HG02973 (cell line): ENCODE data around the gene AQP4.

ENCODE experiments used
- ATAC-seq: cut with Tn5 transposase; IDR thresholded peaks from one replicate; pipeline ENCODE4 v1.9.1; 2021; ENCODE audit warnings: moderate library complexity; ENCODE audit not compliant: unreplicated experiment

Gene AQP4

DNA sequence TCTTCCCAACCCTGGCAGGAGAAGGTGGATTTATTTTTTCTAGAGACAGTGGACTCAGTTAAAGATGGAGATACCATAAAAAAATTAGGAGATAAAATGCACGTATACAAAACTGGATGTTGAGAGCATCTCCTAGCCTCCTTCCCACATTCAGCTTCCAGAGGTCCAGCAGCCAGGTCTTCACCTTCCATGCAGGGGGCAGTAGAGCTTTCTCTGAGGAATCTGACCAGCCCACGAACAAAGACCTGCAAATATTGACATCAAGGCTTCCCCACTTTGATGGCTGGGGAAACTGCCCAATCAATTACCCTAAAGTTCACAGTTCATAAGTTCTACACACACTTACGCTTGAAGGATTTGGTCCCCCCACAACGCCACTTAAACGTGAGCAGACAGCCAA lies 24.5 kb downstream of the AQP4 start:
- no peak for ATAC-seq

DNA sequence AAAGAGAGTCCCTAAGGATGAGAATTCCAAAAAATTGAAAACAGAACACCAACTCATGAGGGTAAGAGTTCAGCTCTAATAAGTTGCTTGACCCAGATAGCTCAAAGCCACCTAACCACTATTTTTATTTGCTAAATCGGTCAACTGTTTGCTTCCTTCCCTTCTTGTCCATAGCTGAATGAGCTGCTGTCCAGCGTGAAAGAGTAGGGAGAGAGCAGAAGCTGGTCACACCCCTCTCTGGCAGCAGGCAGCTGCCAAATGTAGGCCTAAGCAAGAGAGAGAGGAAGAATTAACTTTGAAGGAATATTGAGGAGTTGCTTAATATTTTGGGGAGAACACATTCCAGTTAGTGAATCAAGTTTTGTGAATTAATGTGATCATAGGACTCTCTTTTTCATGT lies 25.9 kb downstream of the AQP4 start:
- ATAC-seq, result no peak

GRCh38 chr18:26832302-26832701 lies 33.2 kb downstream of the AQP4 start:
- no peak for ATAC-seq

DNA sequence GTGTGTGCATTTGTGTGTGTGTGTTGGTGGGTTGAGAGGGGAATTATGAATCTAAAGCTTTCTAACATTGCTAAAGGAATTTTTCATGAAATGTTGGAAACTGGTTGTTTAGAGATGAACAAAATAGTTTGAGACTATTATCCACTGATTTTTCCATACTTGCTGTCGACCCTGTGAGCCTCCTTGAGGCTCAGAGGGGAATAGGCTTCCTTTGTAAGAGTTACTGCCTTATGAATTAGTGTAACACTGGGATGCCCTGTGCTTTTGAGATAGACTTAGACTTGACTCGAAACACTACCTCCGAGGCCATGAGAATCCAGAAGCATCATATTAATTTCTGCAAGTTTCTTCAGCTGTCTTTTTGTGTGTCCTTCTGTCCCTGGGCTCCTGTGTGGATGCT lies 37.9 kb downstream of the AQP4 start:
- no peak for ATAC-seq

GRCh38 chr18:26826656-26827235 lies 38.8 kb downstream of the AQP4 start:
- no peak for ATAC-seq

- no peak for ATAC-seq
These were observed 44.3 kb downstream of the AQP4 start for GRCh38 chr18:26821181-26821580.

DNA sequence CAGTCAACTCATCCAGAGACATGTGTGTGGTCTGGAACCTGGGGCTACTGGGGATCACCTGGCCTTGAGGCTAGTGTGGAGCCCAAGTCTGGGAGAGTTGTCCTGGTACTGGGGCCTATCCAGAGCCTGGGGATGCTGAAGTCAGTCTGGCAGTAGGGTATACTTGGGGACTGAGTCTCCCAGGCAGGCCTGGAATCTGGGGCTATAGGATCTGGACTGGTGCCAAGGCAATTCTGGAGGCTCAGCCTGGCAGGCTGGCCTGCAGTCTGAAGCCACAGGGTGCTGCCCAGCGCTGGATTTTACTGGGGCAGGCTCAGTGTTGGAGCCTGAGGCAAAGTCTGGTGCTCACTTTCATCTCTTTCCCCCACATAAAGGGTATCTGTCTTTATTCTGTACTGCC lies 46.5 kb downstream of the AQP4 start:
- ATAC-seq, result no peak

DNA sequence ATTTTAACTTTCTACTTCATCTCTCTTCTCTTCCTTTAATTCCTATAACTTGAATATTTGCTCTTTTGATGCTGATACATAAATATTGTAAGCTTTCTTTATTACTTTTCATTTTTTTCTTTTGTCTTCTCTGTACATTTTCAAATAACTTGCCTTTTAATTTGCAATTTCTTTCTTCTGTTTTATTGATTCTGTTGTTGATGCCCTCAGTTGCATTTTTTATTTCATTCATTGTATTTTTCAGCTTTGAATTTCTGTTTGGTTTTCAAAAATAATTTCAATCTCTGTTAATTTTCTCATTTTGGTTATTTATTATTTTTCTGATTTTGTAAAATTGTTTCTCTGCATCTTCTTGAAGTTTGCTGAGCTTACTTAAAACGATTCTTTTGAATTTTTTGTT lies 47.0 kb downstream of the AQP4 start:
- no peak for ATAC-seq

- ATAC-seq, result no peak
These were observed 52.5 kb downstream of the AQP4 start for GRCh38 chr18:26813043-26813442.

DNA sequence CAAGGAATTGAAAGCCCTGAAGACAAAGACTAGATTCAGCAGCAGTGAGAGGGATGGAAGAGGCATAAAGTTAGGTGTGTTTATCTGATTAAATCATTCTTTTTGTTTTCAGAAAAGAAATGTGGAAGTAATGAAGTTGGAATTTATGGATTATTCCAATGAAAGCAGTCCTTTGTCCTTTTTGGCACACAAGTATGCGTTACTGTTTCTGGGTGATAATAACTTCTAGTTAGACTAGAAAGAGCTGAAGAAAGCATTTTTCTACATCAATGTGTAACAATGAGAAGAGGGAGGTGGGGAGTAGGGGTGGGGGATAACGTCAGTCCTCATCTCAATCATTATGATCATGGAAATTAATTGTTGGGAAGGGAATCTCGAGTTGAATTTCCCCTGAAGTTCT lies 53.0 kb downstream of the AQP4 start:
- no peak for ATAC-seq

- ATAC-seq, result no peak
These were observed 56.2 kb downstream of the AQP4 start for GRCh38 chr18:26809346-26809745.

DNA sequence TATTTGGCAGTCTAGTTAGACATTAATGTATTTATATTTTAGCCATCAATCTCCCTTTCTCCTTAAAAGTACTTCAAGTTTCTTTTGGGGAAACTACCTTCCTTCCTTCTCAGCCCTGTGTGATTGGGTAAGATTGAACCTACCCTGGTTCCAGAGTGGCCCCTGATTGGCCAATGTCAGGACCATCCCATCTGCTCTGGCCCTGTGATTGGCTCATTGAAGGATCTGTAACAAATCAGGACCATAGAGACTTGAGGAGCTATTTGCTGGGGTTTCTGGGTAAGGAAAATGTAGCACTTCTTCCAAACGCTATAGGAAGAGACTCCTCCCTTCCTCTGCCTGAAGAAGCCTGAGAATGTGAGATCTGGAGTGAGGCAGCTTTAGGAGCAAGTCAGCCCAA lies 59.3 kb downstream of the AQP4 start:
- no peak for ATAC-seq

GRCh38 chr18:26804519-26804918 lies 61.0 kb downstream of the AQP4 start:
- ATAC-seq, result no peak

DNA sequence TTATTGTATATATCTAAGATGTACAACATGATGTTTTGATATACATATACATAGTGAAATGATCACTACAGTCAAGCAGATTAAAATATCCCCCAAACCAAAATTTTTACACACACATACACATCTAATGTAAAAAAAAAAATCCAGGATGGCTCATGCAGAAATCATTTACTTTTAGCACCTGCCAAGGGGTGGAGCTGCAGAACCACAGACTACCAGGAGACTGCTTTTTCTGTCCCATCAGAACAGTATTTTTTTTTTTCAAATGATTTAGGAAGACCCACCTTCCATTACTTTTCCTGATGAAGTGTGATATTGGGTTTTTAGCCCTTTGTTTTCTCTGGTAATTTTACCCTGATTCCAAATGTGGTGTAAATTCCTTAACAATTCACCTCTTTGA lies 61.9 kb downstream of the AQP4 start:
- ATAC-seq, result no peak

GRCh38 chr18:26802330-26803200 lies 62.9 kb downstream of the AQP4 start:
- ATAC-seq, result no peak
